NCI-H146 treated with DMSO at 0.1 percent for 48 hours (cell line): ENCODE results near the gene SULT2B1.
"Not testable (repeated sequence)": the region's sequence is repeated elsewhere in the genome, so short reads cannot be mapped to it uniquely, and the experiment has no call there.

Experiments
- DNase-seq: peaks from one replicate; lab custom pipeline; 2025; ENCODE audit not compliant: unreplicated experiment; lab: John Stamatoyannopoulos, UW

SULT2B1 gene

GRCh38 chr19:48524732-48525131, 27.2 kb upstream of the SULT2B1 start:
- no peak for DNase-seq

- no peak for DNase-seq
These were observed 22.8 kb upstream of the SULT2B1 start for GRCh38 chr19:48529156-48529555.

- DNase-seq = no peak
These were observed 21.8 kb upstream of the SULT2B1 start for GRCh38 chr19:48530066-48530720.

- DNase-seq = no peak
These were observed 21.2 kb upstream of the SULT2B1 start for GRCh38 chr19:48530770-48531169.

GRCh38 chr19:48533770-48534169, 18.2 kb upstream of the SULT2B1 start:
- DNase-seq = no peak

GRCh38 chr19:48537541-48537940, 14.4 kb upstream of the SULT2B1 start:
- no peak for DNase-seq

GRCh38 chr19:48538057-48538456, 13.9 kb upstream of the SULT2B1 start:
- not testable (repeated sequence) for DNase-seq

- DNase-seq = peak; percentile 86
These were observed 12.4 kb upstream of the SULT2B1 start for GRCh38 chr19:48539503-48540096.

- no peak for DNase-seq
These were observed 11.9 kb upstream of the SULT2B1 start for GRCh38 chr19:48540110-48540509.

GRCh38 chr19:48541813-48542212, 10.2 kb upstream of the SULT2B1 start:
- DNase-seq = no peak

GRCh38 chr19:48543121-48543710, 8.8 kb upstream of the SULT2B1 start:
- DNase-seq = no peak

- DNase-seq = no peak
These were observed 6.9 kb upstream of the SULT2B1 start for GRCh38 chr19:48544856-48545750.

GRCh38 chr19:48547722-48548121, 4.2 kb upstream of the SULT2B1 start:
- no peak for DNase-seq

GRCh38 chr19:48548253-48548911, 3.6 kb upstream of the SULT2B1 start:
- DNase-seq = no peak

- DNase-seq = no peak
These were observed 2.6 kb upstream of the SULT2B1 start for GRCh38 chr19:48549380-48549779.

GRCh38 chr19:48552406-48553322, 692 bp downstream of the SULT2B1 start:
- no peak for DNase-seq

GRCh38 chr19:48553676-48554384, 1.9 kb downstream of the SULT2B1 start:
- peak; percentile 59 for DNase-seq

- DNase-seq = no peak
These were observed 2.6 kb downstream of the SULT2B1 start for GRCh38 chr19:48554385-48555091.

- DNase-seq = no peak
These were observed 4.2 kb downstream of the SULT2B1 start for GRCh38 chr19:48556163-48556562.
